Liver (tissue), 9 donors: ENCODE results near the gene OGFOD1. TPM values are rescaled to one million over a fixed set of nuclear protein-coding genes. Genes with fewer than 3 reads are reported as not detected.

ENCODE experiments used
- DNase-seq: peaks from one replicate; pipeline ENCODE4 v3.0.0-alpha.2; 2017; ENCODE audit warnings: low spot score
- H3K27ac ChIP-seq, 2 donors: one replicate each; pipeline ENCODE4 v1.7.0; 2013; ENCODE audit warnings: inconsistent platforms in 2 of 2, low read length in 2 of 2, control low read depth in 1 of 2, low read depth in 1 of 2, mild to moderate bottlenecking in 1 of 2
- H3K27me3 ChIP-seq, 4 donors: one replicate each; pipeline versions ENCODE4 v1.6.1 to v1.7.0; 2013; ENCODE audit warnings: low read length in 3 of 4, inconsistent platforms in 1 of 4, mild to moderate bottlenecking in 1 of 4, moderate library complexity in 1 of 4; ENCODE audit not compliant: control insufficient read depth in 4 of 4, insufficient read depth in 4 of 4
- H3K36me3 ChIP-seq, 4 donors: one replicate each; pipeline versions ENCODE4 v1.6.1 to v1.7.0; 2013; ENCODE audit warnings: low read length in 3 of 4, mild to moderate bottlenecking in 3 of 4, low read depth in 1 of 4, moderate library complexity in 1 of 4; ENCODE audit not compliant: control insufficient read depth in 4 of 4, insufficient read depth in 3 of 4
- H3K4me1 ChIP-seq, 4 donors: one replicate each; pipeline versions ENCODE4 v1.6.1 to v1.7.0; 2013; ENCODE audit warnings: low read length in 3 of 4, mild to moderate bottlenecking in 3 of 4, moderate library complexity in 1 of 4; ENCODE audit not compliant: control insufficient read depth in 4 of 4, insufficient read depth in 4 of 4
- H3K4me3 ChIP-seq, 3 donors: one replicate each; pipeline versions ENCODE4 v1.6.1 to v1.7.0; 2013; ENCODE audit warnings: low read length in 3 of 3, control low read depth in 1 of 3, low read depth in 1 of 3, mild to moderate bottlenecking in 1 of 3
- H3K9ac ChIP-seq, 2 donors: one replicate each; pipeline ENCODE4 v1.7.0; 2013; ENCODE audit warnings: low read length in 2 of 2, mild to moderate bottlenecking in 2 of 2, moderate library complexity in 2 of 2, control low read depth in 1 of 2, low read depth in 1 of 2
- H3K9me3 ChIP-seq, 4 donors: one replicate each; pipeline versions ENCODE4 v1.6.1 to v1.7.0; 2013; ENCODE audit warnings: low read length in 3 of 4; ENCODE audit not compliant: control insufficient read depth in 4 of 4
- FOXA1 ChIP-seq: IDR thresholded peaks from 2 replicates; pipeline ENCODE4 v1.6.1; 2016; ENCODE audit warnings: antibody characterized with exemption
- FOXA2 ChIP-seq: IDR thresholded peaks from 2 replicates; pipeline ENCODE4 v1.6.1; 2016; ENCODE audit warnings: antibody characterized with exemption
- GABPA ChIP-seq, 2 donors: IDR thresholded peaks in 1 of 2; conservative IDR thresholded peaks in 1 of 2; 2 replicates each; pipeline ENCODE4 v1.6.1; 2016; ENCODE audit warnings: antibody characterized with exemption in 2 of 2, mild to moderate bottlenecking in 1 of 2, moderate library complexity in 1 of 2
- HNF4A ChIP-seq, 2 donors: conservative IDR thresholded peaks; 2 replicates each; pipeline ENCODE4 v1.6.1; 2016; ENCODE audit warnings: antibody characterized with exemption in 2 of 2, mild to moderate bottlenecking in 2 of 2
- HNF4G ChIP-seq: IDR thresholded peaks from 2 replicates; pipeline ENCODE4 v1.6.1; 2016; ENCODE audit warnings: antibody characterized with exemption
- JUND ChIP-seq, 2 donors: IDR thresholded peaks; 2 replicates each; pipeline ENCODE4 v1.6.1; 2016; ENCODE audit warnings: antibody characterized with exemption in 2 of 2
- RAD21 ChIP-seq, 2 donors: IDR thresholded peaks; 2 replicates each; pipeline ENCODE4 v1.6.1; 2016; ENCODE audit warnings: antibody characterized with exemption in 2 of 2, mild to moderate bottlenecking in 2 of 2
- RXRA ChIP-seq, 2 donors: IDR thresholded peaks; 2 replicates each; pipeline ENCODE4 v1.6.1; 2017 to 2018; ENCODE audit warnings: antibody characterized with exemption in 2 of 2, mild to moderate bottlenecking in 1 of 2
- SP1 ChIP-seq: IDR thresholded peaks from 2 replicates; pipeline ENCODE4 v1.6.1; 2018; ENCODE audit warnings: antibody characterized with exemption, mild to moderate bottlenecking
- TAF1 ChIP-seq: conservative IDR thresholded peaks from 2 replicates; pipeline ENCODE4 v1.6.1; 2016; ENCODE audit warnings: antibody characterized with exemption, mild to moderate bottlenecking
- YY1 ChIP-seq: IDR thresholded peaks from 2 replicates; pipeline ENCODE4 v1.6.1; 2016; ENCODE audit warnings: antibody characterized with exemption, mild to moderate bottlenecking
- WGBS: extraction: QIAGEN DNeasy Blood & Tissue Kit; methylation state at CpG from one replicate; pipeline ENCODE4 v1.1.7; 2013; 5-methylcytosine and 5-hydroxymethylcytosine counted together
- polyA plus RNA-seq, 2 donors: library from polyadenylated mRNA; stranded (reverse) in 1 of 2; unstranded in 1 of 2; fragments of 200-250 nt in 1 of 2; fragments of >200 nt in 1 of 2; fragmentation: Nextera tagmentation in 1 of 2; extraction: Ambion mirVana in 1 of 2; gene quantifications; one replicate each; pipeline versions ENCODE4 v1.2.1 to v1.2.3, GENCODE V29; 2013 to 2015
- total RNA-seq, 2 donors: library from RNA; depleted of rRNA; stranded (reverse); fragments of >200 nt; gene quantifications; one replicate each; pipeline ENCODE4 v1.2.3, GENCODE V29; 2014
- TF ChIP-seq, protein P1 (sequence below): IDR thresholded peaks from 2 replicates; pipeline ENCODE4 v1.6.1; 2016; ENCODE audit warnings: antibody characterized with exemption
- TF ChIP-seq, protein P2 (sequence below): fragments of 150-350 bp; IDR thresholded peaks from 2 replicates; pipeline ENCODE4 v1.5.1; 2017; ENCODE audit warnings: improper control_type of control experiment, low read depth, low read length; ENCODE audit not compliant: missing input control
- TF ChIP-seq, protein P3 (sequence below): IDR thresholded peaks from 2 replicates; pipeline ENCODE4 v1.6.1; 2016; ENCODE audit warnings: antibody characterized with exemption
- TF ChIP-seq, protein P4 (sequence below): IDR thresholded peaks from 2 replicates; pipeline ENCODE4 v1.6.1; 2016; ENCODE audit warnings: antibody characterized with exemption, mild to moderate bottlenecking
- donor health status: healthy.
- donor health status: healthy.
- donor health status: healthy.
- donor health status: healthy.
- donor health status: healthy.

OGFOD1 gene
- total and polyA plus RNA-seq, 4 donors, result 15.5 to 40.2 (median 21.2) TPM

DNA sequence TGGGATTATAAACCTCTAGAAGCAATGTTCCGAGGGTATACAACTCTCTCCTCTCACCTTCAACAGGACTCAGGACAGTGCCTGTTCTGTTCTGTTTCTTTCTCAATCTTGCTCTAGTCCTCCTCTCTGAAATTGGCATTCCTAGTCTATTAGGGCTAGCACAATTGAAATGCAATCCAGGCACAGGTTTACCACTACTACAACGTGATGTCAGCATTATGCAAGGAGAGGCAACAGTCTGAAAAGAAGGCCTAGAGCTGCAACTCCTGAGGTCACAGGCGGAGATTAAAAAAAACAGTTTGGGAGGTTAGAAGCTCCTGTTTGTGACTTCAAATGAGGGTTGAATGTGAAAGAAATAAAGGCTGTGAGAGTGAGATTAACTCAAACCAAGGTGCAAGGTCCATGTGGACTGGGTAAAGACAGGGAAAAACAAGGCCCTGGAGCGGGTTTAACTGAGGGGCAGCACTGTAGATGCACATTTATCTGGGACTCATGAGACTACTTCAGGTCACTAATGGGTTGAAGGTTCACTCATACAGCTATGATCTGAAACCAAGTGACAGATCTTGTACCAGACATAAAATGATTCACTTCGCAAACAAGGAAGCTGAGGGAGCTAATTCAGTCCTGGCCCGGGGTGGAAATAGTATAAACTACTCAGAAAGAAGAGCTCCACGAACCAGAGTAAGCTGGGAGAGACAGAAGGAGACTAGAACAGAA, 42.8 kb upstream of the OGFOD1 start:
- peak in 1 of 2 donors; percentile 36 for TF ChIP-seq JUND (IDR thresholded peaks at IDR 0.05)
- TF ChIP-seq FOXA2, result no peak
- no peak for TF ChIP-seq TAF1
- TF ChIP-seq RXRA (IDR thresholded peaks at IDR 0.05), result peak; percentile 36 to 59
- TF ChIP-seq, protein P1, sequence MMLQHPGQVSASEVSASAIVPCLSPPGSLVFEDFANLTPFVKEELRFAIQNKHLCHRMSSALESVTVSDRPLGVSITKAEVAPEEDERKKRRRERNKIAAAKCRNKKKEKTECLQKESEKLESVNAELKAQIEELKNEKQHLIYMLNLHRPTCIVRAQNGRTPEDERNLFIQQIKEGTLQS, result peak; percentile 46
- TF ChIP-seq SP1, result peak; percentile 46
- TF ChIP-seq FOXA1, result no peak
- TF ChIP-seq HNF4A (conservative IDR thresholded peaks at IDR 0.05), result peak; percentile 64 to 72
- no peak for TF ChIP-seq YY1
- TF ChIP-seq HNF4G, result peak; percentile 16
- TF ChIP-seq GABPA (IDR thresholded peaks at IDR 0.05 in 1 of 2, conservative IDR thresholded peaks at IDR 0.05 in 1 of 2), result no peak
- Histone ChIP-seq H3K4me1 (peaks cover 6 to 31% (median 20%) of the 10 kb centered on the region in 4 donors), H3K36me3 (peaks cover 2 to 35% (median 22%) of the 10 kb centered on the region in 4 donors), H3K27me3 (no peaks in the 10 kb centered on the region), H3K9me3 (no peaks in the 10 kb centered on the region), H3K9ac (peak overlapping the region in 1 of 2 donors; percentile 65), H3K4me3 (no peak overlapping the region), H3K27ac (peak overlapping the region; percentile 85 to 95)
- WGBS, result 47% methylated on average over 7 of the region's 7 CpGs
- no peak for DNase-seq

DNA sequence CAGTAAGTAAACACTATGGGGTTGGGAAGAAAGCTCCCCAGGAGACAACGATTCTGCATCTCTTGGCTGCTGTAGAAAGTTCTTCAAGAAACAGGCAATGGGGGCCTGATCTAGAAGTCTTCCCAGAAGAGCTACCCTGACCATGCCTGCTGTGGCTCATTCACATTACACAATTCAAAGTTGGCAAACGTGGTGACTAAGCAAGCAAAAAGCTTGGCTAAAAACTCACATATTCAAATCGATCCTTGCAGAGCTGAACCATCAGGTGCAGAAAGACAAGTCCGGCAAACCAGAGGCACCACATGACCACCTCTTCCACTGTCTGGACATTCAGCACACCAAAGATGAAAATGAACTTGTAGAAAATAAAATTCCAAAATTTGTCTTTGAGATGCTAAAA, 42.2 kb upstream of the OGFOD1 start:
- H3K36me3 ChIP-seq, result peaks cover 2 to 33% (median 21%) of the 10 kb centered on the region in 4 donors
- TF ChIP-seq HNF4G, result peak; percentile 54
- no peak for TF ChIP-seq GABPA (IDR thresholded peaks at IDR 0.05 in 1 of 2, conservative IDR thresholded peaks at IDR 0.05 in 1 of 2)
- peak; percentile 37 to 61 for TF ChIP-seq RXRA (IDR thresholded peaks at IDR 0.05)
- TF ChIP-seq, protein P2, sequence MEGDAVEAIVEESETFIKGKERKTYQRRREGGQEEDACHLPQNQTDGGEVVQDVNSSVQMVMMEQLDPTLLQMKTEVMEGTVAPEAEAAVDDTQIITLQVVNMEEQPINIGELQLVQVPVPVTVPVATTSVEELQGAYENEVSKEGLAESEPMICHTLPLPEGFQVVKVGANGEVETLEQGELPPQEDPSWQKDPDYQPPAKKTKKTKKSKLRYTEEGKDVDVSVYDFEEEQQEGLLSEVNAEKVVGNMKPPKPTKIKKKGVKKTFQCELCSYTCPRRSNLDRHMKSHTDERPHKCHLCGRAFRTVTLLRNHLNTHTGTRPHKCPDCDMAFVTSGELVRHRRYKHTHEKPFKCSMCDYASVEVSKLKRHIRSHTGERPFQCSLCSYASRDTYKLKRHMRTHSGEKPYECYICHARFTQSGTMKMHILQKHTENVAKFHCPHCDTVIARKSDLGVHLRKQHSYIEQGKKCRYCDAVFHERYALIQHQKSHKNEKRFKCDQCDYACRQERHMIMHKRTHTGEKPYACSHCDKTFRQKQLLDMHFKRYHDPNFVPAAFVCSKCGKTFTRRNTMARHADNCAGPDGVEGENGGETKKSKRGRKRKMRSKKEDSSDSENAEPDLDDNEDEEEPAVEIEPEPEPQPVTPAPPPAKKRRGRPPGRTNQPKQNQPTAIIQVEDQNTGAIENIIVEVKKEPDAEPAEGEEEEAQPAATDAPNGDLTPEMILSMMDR, result no peak
- TF ChIP-seq JUND (IDR thresholded peaks at IDR 0.05), result peak; percentile 59 to 81
- TF ChIP-seq HNF4A (conservative IDR thresholded peaks at IDR 0.05), result peak; percentile 51 to 68
- TF ChIP-seq RAD21 (IDR thresholded peaks at IDR 0.05), result peak; percentile 11 to 52
- TF ChIP-seq, protein P3, sequence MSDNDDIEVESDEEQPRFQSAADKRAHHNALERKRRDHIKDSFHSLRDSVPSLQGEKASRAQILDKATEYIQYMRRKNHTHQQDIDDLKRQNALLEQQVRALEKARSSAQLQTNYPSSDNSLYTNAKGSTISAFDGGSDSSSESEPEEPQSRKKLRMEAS, result peak; percentile 64
- peak; percentile 53 for TF ChIP-seq YY1
- TF ChIP-seq FOXA1, result peak; percentile 22
- TF ChIP-seq, protein P4, sequence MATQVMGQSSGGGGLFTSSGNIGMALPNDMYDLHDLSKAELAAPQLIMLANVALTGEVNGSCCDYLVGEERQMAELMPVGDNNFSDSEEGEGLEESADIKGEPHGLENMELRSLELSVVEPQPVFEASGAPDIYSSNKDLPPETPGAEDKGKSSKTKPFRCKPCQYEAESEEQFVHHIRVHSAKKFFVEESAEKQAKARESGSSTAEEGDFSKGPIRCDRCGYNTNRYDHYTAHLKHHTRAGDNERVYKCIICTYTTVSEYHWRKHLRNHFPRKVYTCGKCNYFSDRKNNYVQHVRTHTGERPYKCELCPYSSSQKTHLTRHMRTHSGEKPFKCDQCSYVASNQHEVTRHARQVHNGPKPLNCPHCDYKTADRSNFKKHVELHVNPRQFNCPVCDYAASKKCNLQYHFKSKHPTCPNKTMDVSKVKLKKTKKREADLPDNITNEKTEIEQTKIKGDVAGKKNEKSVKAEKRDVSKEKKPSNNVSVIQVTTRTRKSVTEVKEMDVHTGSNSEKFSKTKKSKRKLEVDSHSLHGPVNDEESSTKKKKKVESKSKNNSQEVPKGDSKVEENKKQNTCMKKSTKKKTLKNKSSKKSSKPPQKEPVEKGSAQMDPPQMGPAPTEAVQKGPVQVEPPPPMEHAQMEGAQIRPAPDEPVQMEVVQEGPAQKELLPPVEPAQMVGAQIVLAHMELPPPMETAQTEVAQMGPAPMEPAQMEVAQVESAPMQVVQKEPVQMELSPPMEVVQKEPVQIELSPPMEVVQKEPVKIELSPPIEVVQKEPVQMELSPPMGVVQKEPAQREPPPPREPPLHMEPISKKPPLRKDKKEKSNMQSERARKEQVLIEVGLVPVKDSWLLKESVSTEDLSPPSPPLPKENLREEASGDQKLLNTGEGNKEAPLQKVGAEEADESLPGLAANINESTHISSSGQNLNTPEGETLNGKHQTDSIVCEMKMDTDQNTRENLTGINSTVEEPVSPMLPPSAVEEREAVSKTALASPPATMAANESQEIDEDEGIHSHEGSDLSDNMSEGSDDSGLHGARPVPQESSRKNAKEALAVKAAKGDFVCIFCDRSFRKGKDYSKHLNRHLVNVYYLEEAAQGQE, result no peak
- peak; percentile 43 for TF ChIP-seq SP1
- TF ChIP-seq, protein P1, result peak; percentile 74
- no peak for TF ChIP-seq FOXA2
- whole genome bisulfite sequencing, result 21% methylated on average over 4 of the region's 4 CpGs
- H3K27ac ChIP-seq, result peak overlapping the region; percentile 85 to 95
- no peak for DNase-seq
- H3K4me3 ChIP-seq, result no peak overlapping the region
- H3K27me3 ChIP-seq, result no peaks in the 10 kb centered on the region
- H3K4me1 ChIP-seq, result peaks cover 6 to 31% (median 20%) of the 10 kb centered on the region in 4 donors
- no peak overlapping the region for H3K9ac ChIP-seq
- no peaks in the 10 kb centered on the region for H3K9me3 ChIP-seq
